ENCODE results near the gene DCLK1. TPM values are rescaled to one million over a fixed set of nuclear protein-coding genes. Genes with fewer than 3 reads are reported as not detected.

DCLK1 gene
- total RNA-seq, 1 experiment from 2014 or later: not detected

DNA sequence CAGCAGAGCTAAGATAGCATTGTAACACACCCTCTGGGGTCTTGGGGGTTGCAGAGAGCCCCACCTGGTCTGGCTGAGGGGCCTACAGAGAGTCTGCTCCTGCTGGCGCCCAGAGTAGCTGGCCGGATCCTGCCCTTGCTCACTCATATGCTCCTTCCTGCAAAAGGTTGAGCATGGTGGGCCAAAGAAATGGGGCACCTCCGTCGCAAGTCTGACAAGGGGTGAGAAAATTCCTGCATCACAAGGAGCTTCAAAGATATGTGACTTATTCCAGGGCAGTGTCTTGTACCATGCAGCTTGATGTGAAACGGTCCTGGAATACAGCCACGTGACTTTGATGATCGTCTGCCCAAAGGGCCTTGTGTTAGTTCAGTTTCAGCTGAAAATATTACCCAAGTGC is 218.3 kb downstream of the DCLK1 start:
- H3K9ac ChIP-seq (ENCODE audit: low read length): no peak overlapping the region
- no peak overlapping the region for H2AFZ ChIP-seq (ENCODE audit: low read length)
- no peak overlapping the region for H3K27ac ChIP-seq (ENCODE audit: low read length)
- H3K9me3 ChIP-seq (ENCODE audit: low read length): no peaks in the 10 kb centered on the region
- no peak overlapping the region for H3K4me3 ChIP-seq (ENCODE audit: low read length)
- no peaks in the 10 kb centered on the region for H3K79me2 ChIP-seq (ENCODE audit: low read length)
- no peaks in the 10 kb centered on the region for H3K4me1 ChIP-seq (ENCODE audit: low read length)
- H4K20me1 ChIP-seq (ENCODE audit: insufficient read depth, low read depth, low read length): no peaks in the 10 kb centered on the region
- no peak overlapping the region for H3K4me2 ChIP-seq (ENCODE audit: low read depth, low read length, poor library complexity, severe bottlenecking)
- no peaks in the 10 kb centered on the region for H3K36me3 ChIP-seq (ENCODE audit: insufficient read depth, low read length)
- no peaks in the 10 kb centered on the region for H3K27me3 ChIP-seq (ENCODE audit: low read length)
- no peaks in the 10 kb centered on the region for H3K9me2 ChIP-seq (replicated peaks; ENCODE audit: insufficient read depth, low read length)
- DNase-seq: no peak

GRCh38 chr13:35909837-35910540 is 221.2 kb downstream of the DCLK1 start:
- no peaks in the 10 kb centered on the region for H3K27me3 ChIP-seq (ENCODE audit: low read length)
- no peak for DNase-seq
- H4K20me1 ChIP-seq (ENCODE audit: insufficient read depth, low read depth, low read length): no peaks in the 10 kb centered on the region
- no peaks in the 10 kb centered on the region for H3K79me2 ChIP-seq (ENCODE audit: low read length)
- H3K4me3 ChIP-seq (ENCODE audit: low read length): no peak overlapping the region
- no peaks in the 10 kb centered on the region for H3K36me3 ChIP-seq (ENCODE audit: insufficient read depth, low read length)
- no peak overlapping the region for H3K9ac ChIP-seq (ENCODE audit: low read length)
- no peak overlapping the region for H3K27ac ChIP-seq (ENCODE audit: low read length)
- no peaks in the 10 kb centered on the region for H3K9me3 ChIP-seq (ENCODE audit: low read length)
- H3K4me2 ChIP-seq (ENCODE audit: low read depth, low read length, poor library complexity, severe bottlenecking): no peak overlapping the region
- no peaks in the 10 kb centered on the region for H3K9me2 ChIP-seq (replicated peaks; ENCODE audit: insufficient read depth, low read length)
- H3K4me1 ChIP-seq (ENCODE audit: low read length): no peaks in the 10 kb centered on the region
- H2AFZ ChIP-seq (ENCODE audit: low read length): no peak overlapping the region

- Histone ChIP-seq H3K4me1 (ENCODE audit: low read length) (no peaks in the 10 kb centered on the region), H3K27me3 (ENCODE audit: low read length) (no peaks in the 10 kb centered on the region), H3K9me2 (replicated peaks; ENCODE audit: insufficient read depth, low read length) (no peaks in the 10 kb centered on the region), H2AFZ (ENCODE audit: low read length) (no peak overlapping the region), H3K9me3 (ENCODE audit: low read length) (no peaks in the 10 kb centered on the region), H3K27ac (ENCODE audit: low read length) (no peak overlapping the region), H3K79me2 (ENCODE audit: low read length) (no peaks in the 10 kb centered on the region), H3K4me3 (ENCODE audit: low read length) (no peak overlapping the region), H3K4me2 (ENCODE audit: low read depth, low read length, poor library complexity, severe bottlenecking) (no peak overlapping the region), H3K36me3 (ENCODE audit: insufficient read depth, low read length) (no peaks in the 10 kb centered on the region), H4K20me1 (ENCODE audit: insufficient read depth, low read depth, low read length) (no peaks in the 10 kb centered on the region), H3K9ac (ENCODE audit: low read length) (no peak overlapping the region)
- DNase-seq: no peak
Measured at GRCh38 chr13:35909091-35909490, 222.1 kb downstream of the DCLK1 start.

DNA sequence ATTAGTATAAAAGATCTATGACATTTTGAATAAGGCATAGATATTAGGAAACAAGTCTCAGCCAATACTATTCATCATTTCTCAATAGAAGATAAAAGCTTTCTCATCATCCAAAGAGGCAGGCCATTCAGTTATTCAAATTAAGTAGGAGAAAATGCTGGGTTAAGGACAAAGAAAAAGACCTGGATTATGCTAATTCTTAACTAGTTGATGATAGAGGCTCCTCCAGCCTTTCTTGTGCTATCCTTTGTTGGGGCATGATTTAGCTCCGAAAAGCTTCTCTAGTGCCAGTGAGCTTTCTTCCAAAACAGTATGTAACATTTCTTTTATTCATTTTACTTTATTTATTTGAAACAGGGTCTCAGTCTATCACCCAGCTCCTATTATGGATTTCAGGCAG is 223.0 kb downstream of the DCLK1 start:
- H3K79me2 ChIP-seq (ENCODE audit: low read length): no peaks in the 10 kb centered on the region
- H3K9me2 ChIP-seq (replicated peaks; ENCODE audit: insufficient read depth, low read length): no peaks in the 10 kb centered on the region
- H2AFZ ChIP-seq (ENCODE audit: low read length): no peak overlapping the region
- no peaks in the 10 kb centered on the region for H3K36me3 ChIP-seq (ENCODE audit: insufficient read depth, low read length)
- no peaks in the 10 kb centered on the region for H3K27me3 ChIP-seq (ENCODE audit: low read length)
- H3K9me3 ChIP-seq (ENCODE audit: low read length): no peaks in the 10 kb centered on the region
- no peaks in the 10 kb centered on the region for H4K20me1 ChIP-seq (ENCODE audit: insufficient read depth, low read depth, low read length)
- no peaks in the 10 kb centered on the region for H3K4me1 ChIP-seq (ENCODE audit: low read length)
- no peak overlapping the region for H3K27ac ChIP-seq (ENCODE audit: low read length)
- no peak for DNase-seq
- no peak overlapping the region for H3K9ac ChIP-seq (ENCODE audit: low read length)
- H3K4me2 ChIP-seq (ENCODE audit: low read depth, low read length, poor library complexity, severe bottlenecking): no peak overlapping the region
- H3K4me3 ChIP-seq (ENCODE audit: low read length): no peak overlapping the region

GRCh38 chr13:35906636-35907035 is 224.5 kb downstream of the DCLK1 start:
- Histone ChIP-seq H3K4me3 (ENCODE audit: low read length) (no peak overlapping the region), H3K36me3 (ENCODE audit: insufficient read depth, low read length) (no peaks in the 10 kb centered on the region), H3K27me3 (ENCODE audit: low read length) (no peaks in the 10 kb centered on the region), H3K4me2 (ENCODE audit: low read depth, low read length, poor library complexity, severe bottlenecking) (no peak overlapping the region), H3K79me2 (ENCODE audit: low read length) (no peaks in the 10 kb centered on the region), H3K9me3 (ENCODE audit: low read length) (no peaks in the 10 kb centered on the region), H3K9ac (ENCODE audit: low read length) (no peak overlapping the region), H4K20me1 (ENCODE audit: insufficient read depth, low read depth, low read length) (no peaks in the 10 kb centered on the region), H2AFZ (ENCODE audit: low read length) (no peak overlapping the region), H3K9me2 (replicated peaks; ENCODE audit: insufficient read depth, low read length) (no peaks in the 10 kb centered on the region), H3K27ac (ENCODE audit: low read length) (no peak overlapping the region), H3K4me1 (ENCODE audit: low read length) (no peaks in the 10 kb centered on the region)
- DNase-seq: no peak

- no peak overlapping the region for H3K4me3 ChIP-seq (ENCODE audit: low read length)
Measured at GRCh38 chr13:35903075-35903474, 228.1 kb downstream of the DCLK1 start.

GRCh38 chr13:35898041-35898440 is 233.1 kb downstream of the DCLK1 start:
- H3K4me3 ChIP-seq (ENCODE audit: low read length): no peak overlapping the region
- no peaks in the 10 kb centered on the region for H3K27me3 ChIP-seq (ENCODE audit: low read length)
- no peak for DNase-seq
- no peaks in the 10 kb centered on the region for H3K9me2 ChIP-seq (replicated peaks; ENCODE audit: insufficient read depth, low read length)
- H3K4me2 ChIP-seq (ENCODE audit: low read depth, low read length, poor library complexity, severe bottlenecking): no peak overlapping the region
- H3K9me3 ChIP-seq (ENCODE audit: low read length): no peaks in the 10 kb centered on the region
- no peak overlapping the region for H3K9ac ChIP-seq (ENCODE audit: low read length)
- no peaks in the 10 kb centered on the region for H3K36me3 ChIP-seq (ENCODE audit: insufficient read depth, low read length)
- no peaks in the 10 kb centered on the region for H4K20me1 ChIP-seq (ENCODE audit: insufficient read depth, low read depth, low read length)
- no peaks in the 10 kb centered on the region for H3K79me2 ChIP-seq (ENCODE audit: low read length)
- H2AFZ ChIP-seq (ENCODE audit: low read length): no peak overlapping the region
- H3K27ac ChIP-seq (ENCODE audit: low read length): no peak overlapping the region
- no peaks in the 10 kb centered on the region for H3K4me1 ChIP-seq (ENCODE audit: low read length)

More at GRCh38 chr13:35903075-35903474, 228.1 kb downstream of the DCLK1 start:
- Histone ChIP-seq H3K27ac (ENCODE audit: low read length) (no peak overlapping the region), H4K20me1 (ENCODE audit: insufficient read depth, low read depth, low read length) (no peaks in the 10 kb centered on the region), H3K4me2 (ENCODE audit: low read depth, low read length, poor library complexity, severe bottlenecking) (no peak overlapping the region), H3K27me3 (ENCODE audit: low read length) (no peaks in the 10 kb centered on the region), H3K79me2 (ENCODE audit: low read length) (no peaks in the 10 kb centered on the region), H3K36me3 (ENCODE audit: insufficient read depth, low read length) (no peaks in the 10 kb centered on the region), H2AFZ (ENCODE audit: low read length) (no peak overlapping the region), H3K4me1 (ENCODE audit: low read length) (no peaks in the 10 kb centered on the region), H3K9me2 (replicated peaks; ENCODE audit: insufficient read depth, low read length) (no peaks in the 10 kb centered on the region), H3K9ac (ENCODE audit: low read length) (no peak overlapping the region), H3K9me3 (ENCODE audit: low read length) (no peaks in the 10 kb centered on the region)
- DNase-seq: no peak

DNA sequence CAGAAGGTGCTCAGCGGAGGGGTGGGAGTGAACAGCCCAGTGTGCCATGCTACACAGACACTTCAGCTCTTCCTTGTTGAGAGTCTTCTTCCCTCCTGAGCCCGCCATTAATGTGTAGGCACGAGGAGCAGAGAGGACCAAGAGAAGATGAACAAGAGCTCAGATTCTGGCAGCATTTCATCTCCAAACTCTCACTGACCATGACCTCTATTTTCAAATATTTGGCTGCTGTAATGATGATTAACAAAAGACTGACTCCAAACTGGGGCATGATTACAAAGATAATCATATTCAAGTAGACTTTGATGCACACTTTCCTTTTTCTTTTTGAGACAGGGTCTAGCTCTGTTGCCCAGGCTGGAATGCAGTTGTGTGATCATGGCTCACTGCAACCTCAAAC is 236.5 kb downstream of the DCLK1 start:
- no peak for DNase-seq
- Histone ChIP-seq H3K27ac (ENCODE audit: low read length) (no peak overlapping the region), H3K9me2 (replicated peaks; ENCODE audit: insufficient read depth, low read length) (no peaks in the 10 kb centered on the region)

More for the DNA sequence above, 236.5 kb downstream of the DCLK1 start:
- Histone ChIP-seq H3K9ac (ENCODE audit: low read length) (no peak overlapping the region), H3K4me3 (ENCODE audit: low read length) (no peak overlapping the region), H3K4me1 (ENCODE audit: low read length) (no peaks in the 10 kb centered on the region), H3K4me2 (ENCODE audit: low read depth, low read length, poor library complexity, severe bottlenecking) (no peak overlapping the region), H3K36me3 (ENCODE audit: insufficient read depth, low read length) (no peaks in the 10 kb centered on the region), H3K27me3 (ENCODE audit: low read length) (no peaks in the 10 kb centered on the region), H2AFZ (ENCODE audit: low read length) (no peak overlapping the region), H3K79me2 (ENCODE audit: low read length) (no peaks in the 10 kb centered on the region), H3K9me3 (ENCODE audit: low read length) (no peaks in the 10 kb centered on the region), H4K20me1 (ENCODE audit: insufficient read depth, low read depth, low read length) (no peaks in the 10 kb centered on the region)

Measured in Karpas-422 (cell line).